Measurements from ENCODE around the gene LRRC34. TPM values are rescaled to one million over a fixed set of nuclear protein-coding genes. Genes with fewer than 3 reads are reported as not detected.

LRRC34 gene
- total and polyA plus RNA-seq, 2 donors (not counting 1 experiment from before 2014, with no cell fraction given) = 2.0 to 2.7 TPM

DNA sequence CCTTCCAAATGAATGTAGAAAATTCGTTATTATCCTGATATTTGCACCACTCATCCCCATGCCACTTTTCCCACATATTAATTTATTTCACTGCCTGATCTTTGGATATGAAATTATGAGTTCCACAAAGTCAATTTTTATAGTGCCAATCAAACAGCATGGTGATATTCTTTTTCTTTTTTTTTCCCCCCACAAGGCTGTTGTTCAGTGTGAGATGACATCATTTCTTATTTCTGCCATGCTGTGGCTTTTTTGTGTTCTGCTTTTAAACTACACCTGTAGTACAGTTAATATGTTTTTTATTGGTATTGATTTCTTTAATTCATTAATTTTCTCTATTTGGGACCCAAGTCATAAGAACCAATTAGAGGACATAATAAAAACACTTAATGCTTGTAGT is 24.9 kb downstream of the LRRC34 start:
- Histone ChIP-seq H3K79me2 (ENCODE audit: control insufficient read depth, insufficient read depth, low read length) (no peaks in the 10 kb centered on the region), H2AFZ (ENCODE audit: low read length) (no peak overlapping the region), H3K4me3 (replicated peaks in 1 of 4; ENCODE audit: control extremely low read depth in 1 of 4, insufficient read depth in 1 of 4, low read depth in 3 of 4, low read length in 4 of 4) (no peak overlapping the region), H3K27ac (ENCODE audit: insufficient read depth, low read length) (no peak overlapping the region), H3K9ac (ENCODE audit: insufficient read depth, low read length) (no peak overlapping the region), H4K20me1 (ENCODE audit: control insufficient read depth, extremely low read depth, insufficient read depth, low read length) (no peaks in the 10 kb centered on the region), H3K9me3 (ENCODE audit: control insufficient read depth, insufficient read depth, low read depth, low read length) (no peaks in the 10 kb centered on the region), H3K4me2 (ENCODE audit: extremely low read depth, insufficient read depth, low read length) (no peak overlapping the region), H3K4me1 (ENCODE audit: control insufficient read depth, extremely low read depth, insufficient read depth, low read length) (no peaks in the 10 kb centered on the region), H3K36me3 (ENCODE audit: control insufficient read depth, insufficient read depth, low read length) (peaks cover 4% of the 10 kb centered on the region), H3K27me3 (ENCODE audit: control insufficient read depth, insufficient read depth, low read length) (no peaks in the 10 kb centered on the region)
- DNase-seq (ENCODE audit: low read depth in 2 of 2) = no peak
- no peak for TF ChIP-seq EZH2 (IDR thresholded peaks at IDR 0.05; ENCODE audit: low read length, missing control alignments)
- TF ChIP-seq, protein P1, sequence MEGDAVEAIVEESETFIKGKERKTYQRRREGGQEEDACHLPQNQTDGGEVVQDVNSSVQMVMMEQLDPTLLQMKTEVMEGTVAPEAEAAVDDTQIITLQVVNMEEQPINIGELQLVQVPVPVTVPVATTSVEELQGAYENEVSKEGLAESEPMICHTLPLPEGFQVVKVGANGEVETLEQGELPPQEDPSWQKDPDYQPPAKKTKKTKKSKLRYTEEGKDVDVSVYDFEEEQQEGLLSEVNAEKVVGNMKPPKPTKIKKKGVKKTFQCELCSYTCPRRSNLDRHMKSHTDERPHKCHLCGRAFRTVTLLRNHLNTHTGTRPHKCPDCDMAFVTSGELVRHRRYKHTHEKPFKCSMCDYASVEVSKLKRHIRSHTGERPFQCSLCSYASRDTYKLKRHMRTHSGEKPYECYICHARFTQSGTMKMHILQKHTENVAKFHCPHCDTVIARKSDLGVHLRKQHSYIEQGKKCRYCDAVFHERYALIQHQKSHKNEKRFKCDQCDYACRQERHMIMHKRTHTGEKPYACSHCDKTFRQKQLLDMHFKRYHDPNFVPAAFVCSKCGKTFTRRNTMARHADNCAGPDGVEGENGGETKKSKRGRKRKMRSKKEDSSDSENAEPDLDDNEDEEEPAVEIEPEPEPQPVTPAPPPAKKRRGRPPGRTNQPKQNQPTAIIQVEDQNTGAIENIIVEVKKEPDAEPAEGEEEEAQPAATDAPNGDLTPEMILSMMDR (conservative IDR thresholded peaks at IDR 0.05 in 1 of 2, IDR thresholded peaks at IDR 0.05 in 1 of 2; ENCODE audit: low read depth in 1 of 2, low read length in 2 of 2) = no peak

GRCh38 chr3:169787120-169787519 is 25.6 kb downstream of the LRRC34 start:
- no peak overlapping the region for H2AFZ ChIP-seq (ENCODE audit: low read length)
- H3K4me2 ChIP-seq (ENCODE audit: extremely low read depth, insufficient read depth, low read length) = no peak overlapping the region
- DNase-seq (ENCODE audit: low read depth in 2 of 2) = no peak
- TF ChIP-seq, protein P1 (conservative IDR thresholded peaks at IDR 0.05 in 1 of 2, IDR thresholded peaks at IDR 0.05 in 1 of 2; ENCODE audit: low read depth in 1 of 2, low read length in 2 of 2) = no peak
- no peak for TF ChIP-seq EZH2 (IDR thresholded peaks at IDR 0.05; ENCODE audit: low read length, missing control alignments)
- H4K20me1 ChIP-seq (ENCODE audit: control insufficient read depth, extremely low read depth, insufficient read depth, low read length) = no peaks in the 10 kb centered on the region
- H3K9me3 ChIP-seq (ENCODE audit: control insufficient read depth, insufficient read depth, low read depth, low read length) = no peaks in the 10 kb centered on the region
- H3K79me2 ChIP-seq (ENCODE audit: control insufficient read depth, insufficient read depth, low read length) = no peaks in the 10 kb centered on the region
- peaks cover 5% of the 10 kb centered on the region for H3K36me3 ChIP-seq (ENCODE audit: control insufficient read depth, insufficient read depth, low read length)
- H3K27ac ChIP-seq (ENCODE audit: insufficient read depth, low read length) = no peak overlapping the region
- H3K4me3 ChIP-seq (replicated peaks in 1 of 4; ENCODE audit: control extremely low read depth in 1 of 4, insufficient read depth in 1 of 4, low read depth in 3 of 4, low read length in 4 of 4) = no peak overlapping the region
- no peak overlapping the region for H3K9ac ChIP-seq (ENCODE audit: insufficient read depth, low read length)
- no peaks in the 10 kb centered on the region for H3K4me1 ChIP-seq (ENCODE audit: control insufficient read depth, extremely low read depth, insufficient read depth, low read length)
- H3K27me3 ChIP-seq (ENCODE audit: control insufficient read depth, insufficient read depth, low read length) = no peaks in the 10 kb centered on the region

- H3K9ac ChIP-seq (ENCODE audit: insufficient read depth, low read length) = no peak overlapping the region
- H3K4me1 ChIP-seq (ENCODE audit: control insufficient read depth, extremely low read depth, insufficient read depth, low read length) = no peaks in the 10 kb centered on the region
- H3K27me3 ChIP-seq (ENCODE audit: control insufficient read depth, insufficient read depth, low read length) = no peaks in the 10 kb centered on the region
- H3K27ac ChIP-seq (ENCODE audit: insufficient read depth, low read length) = no peak overlapping the region
- no peak overlapping the region for H2AFZ ChIP-seq (ENCODE audit: low read length)
- H3K9me3 ChIP-seq (ENCODE audit: control insufficient read depth, insufficient read depth, low read depth, low read length) = no peaks in the 10 kb centered on the region
- no peaks in the 10 kb centered on the region for H4K20me1 ChIP-seq (ENCODE audit: control insufficient read depth, extremely low read depth, insufficient read depth, low read length)
- H3K4me3 ChIP-seq (replicated peaks in 1 of 4; ENCODE audit: control extremely low read depth in 1 of 4, insufficient read depth in 1 of 4, low read depth in 3 of 4, low read length in 4 of 4) = no peak overlapping the region
- peaks cover 8% of the 10 kb centered on the region for H3K36me3 ChIP-seq (ENCODE audit: control insufficient read depth, insufficient read depth, low read length)
- peaks cover 1% of the 10 kb centered on the region for H3K79me2 ChIP-seq (ENCODE audit: control insufficient read depth, insufficient read depth, low read length)
- TF ChIP-seq, protein P1 (conservative IDR thresholded peaks at IDR 0.05 in 1 of 2, IDR thresholded peaks at IDR 0.05 in 1 of 2; ENCODE audit: low read depth in 1 of 2, low read length in 2 of 2) = no peak
- TF ChIP-seq EZH2 (IDR thresholded peaks at IDR 0.05; ENCODE audit: low read length, missing control alignments) = no peak
- no peak overlapping the region for H3K4me2 ChIP-seq (ENCODE audit: extremely low read depth, insufficient read depth, low read length)
- DNase-seq (ENCODE audit: low read depth in 2 of 2) = no peak
Measured at GRCh38 chr3:169781209-169781855, 31.4 kb downstream of the LRRC34 start.
